Measurements from ENCODE around the gene TRPT1. TPM values are rescaled to one million over a fixed set of nuclear protein-coding genes. Genes with fewer than 3 reads are reported as not detected.

Gene TRPT1
- total RNA-seq, 6 donors from 2014 or later, result 27.2 to 69.1 (median 35.2) TPM

- Histone ChIP-seq H3K36me3 (peaks cover 9 to 46% (median 37%) of the 10 kb centered on the region in 4 donors), H3K9me3 (no peaks in the 10 kb centered on the region), H3K4me3 (peak overlapping the region; percentile 37 to 62 (median 50)), H3K27me3 (no peaks in the 10 kb centered on the region), H3K4me1 (peaks cover 24 to 47% (median 36%) of the 10 kb centered on the region in 4 donors), H3K27ac (peak overlapping the region; percentile 86 to 94 (median 90))
- WGBS, 2 donors, result 26 to 34% methylated on average over 18 to 21 of the region's 30 CpGs
- DNase-seq, result peak; percentile 80 to 87
- TF ChIP-seq POLR2AphosphoS5 (IDR thresholded peaks at IDR 0.05), result peak; percentile 63 to 70
- TF ChIP-seq POLR2A (IDR thresholded peaks at IDR 0.05), result peak in 2 of 4 donors; percentile 32 to 75
- no peak for TF ChIP-seq CTCF (IDR thresholded peaks at IDR 0.05)
- peak; percentile 64 to 82 for ATAC-seq (ENCODE audit: low FRiP score in 2 of 2)
Measured at GRCh38 chr11:64207256-64208085, 18.5 kb downstream of the TRPT1 start.

GRCh38 chr11:64206457-64207255 is 19.3 kb downstream of the TRPT1 start, which contains the start of gene FERMT3:
FERMT3 (plus strand) TSS chr11:64206721; CDS start chr11:64207365, 644 bp downstream.
- DNase-seq, result peak; percentile 89
- Histone ChIP-seq H3K9me3 (no peaks in the 10 kb centered on the region), H3K4me3 (peak within 1 kb of the TSS; percentile 37 to 62 (median 50)), H3K27me3 (no peaks in the 10 kb centered on the region), H3K4me1 (peaks cover 24 to 47% (median 36%) of the 10 kb centered on the region in 4 donors), H3K27ac (peak within 1 kb of the TSS; percentile 86 to 94 (median 90)), H3K36me3 (peaks cover 9 to 46% (median 38%) of the 10 kb centered on the region in 4 donors)
- peak in 1 of 2 donors; percentile 68 for TF ChIP-seq POLR2AphosphoS5 (IDR thresholded peaks at IDR 0.05)
- TF ChIP-seq POLR2A (IDR thresholded peaks at IDR 0.05), result peak in 1 of 4 donors; percentile 74
- TF ChIP-seq EP300 (IDR thresholded peaks at IDR 0.05), result no peak
- no peak for TF ChIP-seq CTCF (IDR thresholded peaks at IDR 0.05)
- WGBS, 2 donors, result 50 to 56% methylated on average over 2 to 27 of the region's 27 CpGs
- ATAC-seq (ENCODE audit: low FRiP score in 2 of 2), result peak; percentile 60 to 65

GRCh38 chr11:64204464-64204989 is 21.5 kb downstream of the TRPT1 start:
- H3K4me3 ChIP-seq, result no peak overlapping the region
- no peaks in the 10 kb centered on the region for H3K9me3 ChIP-seq
- no peak for TF ChIP-seq EP300 (IDR thresholded peaks at IDR 0.05)
- TF ChIP-seq POLR2AphosphoS5 (IDR thresholded peaks at IDR 0.05), result peak; percentile 56 to 64
- peak; percentile 66 to 88 (median 71) for TF ChIP-seq CTCF (IDR thresholded peaks at IDR 0.05)
- no peaks in the 10 kb centered on the region for H3K27me3 ChIP-seq
- peaks cover 24 to 47% (median 36%) of the 10 kb centered on the region in 4 donors for H3K4me1 ChIP-seq
- ATAC-seq (ENCODE audit: low FRiP score in 2 of 2) (peak; percentile 69 to 74), DNase-seq (peak in 1 of 2 donors; percentile 95)
- WGBS, 2 donors, result 31 to 36% methylated on average over 7 of the region's 7 CpGs
- H3K27ac ChIP-seq, result peak overlapping the region in 2 of 4 donors; percentile 93 to 94
- peaks cover 20 to 54% (median 41%) of the 10 kb centered on the region in 4 donors for H3K36me3 ChIP-seq

GRCh38 chr11:64204080-64204440 is 21.9 kb downstream of the TRPT1 start:
- no peak for ATAC-seq (ENCODE audit: low FRiP score in 2 of 2)
- Histone ChIP-seq H3K9me3 (no peaks in the 10 kb centered on the region), H3K36me3 (peaks cover 20 to 58% (median 43%) of the 10 kb centered on the region in 4 donors), H3K4me1 (peaks cover 24 to 46% (median 36%) of the 10 kb centered on the region in 4 donors), H3K27me3 (no peaks in the 10 kb centered on the region), H3K27ac (peak overlapping the region in 1 of 4 donors; percentile 93), H3K4me3 (no peak overlapping the region)
- 89 to 91% methylated on average over 16 of the region's 16 CpGs for WGBS, 2 donors
- no peak for TF ChIP-seq CTCF (IDR thresholded peaks at IDR 0.05)
- no peak for TF ChIP-seq EP300 (IDR thresholded peaks at IDR 0.05)
- no peak for TF ChIP-seq POLR2AphosphoS5 (IDR thresholded peaks at IDR 0.05)
- TF ChIP-seq POLR2A (IDR thresholded peaks at IDR 0.05), result no peak
- peak in 1 of 2 donors; percentile 68 for DNase-seq
